Measurements from ENCODE around the gene GCG.

Gene GCG

GRCh38 chr2:162099836-162100235 is 52.2 kb downstream of the GCG start:
- DNase-seq, result no peak
